Measurements from ENCODE around the gene CALML5. TPM values are rescaled to one million over a fixed set of nuclear protein-coding genes. Genes with fewer than 3 reads are reported as not detected.

Gene CALML5
- total RNA-seq, 1 donor from 2014 or later: not detected

- DNase-seq (ENCODE audit: extremely low read depth, low read depth, low spot score): no peak
These were observed 4.1 kb upstream of the CALML5 start for GRCh38 chr10:5503477-5503835.

GRCh38 chr10:5502571-5503476, 3.5 kb upstream of the CALML5 start:
- DNase-seq (ENCODE audit: extremely low read depth, low read depth, low spot score): no peak

GRCh38 chr10:5502061-5502521, 2.7 kb upstream of the CALML5 start:
- no peak for DNase-seq (ENCODE audit: extremely low read depth, low read depth, low spot score)

GRCh38 chr10:5500910-5501309, 1.5 kb upstream of the CALML5 start:
- DNase-seq (ENCODE audit: extremely low read depth, low read depth, low spot score): no peak

- no peak for DNase-seq (ENCODE audit: extremely low read depth, low read depth, low spot score)
These were observed 846 bp upstream of the CALML5 start for GRCh38 chr10:5500162-5500670.

- DNase-seq (ENCODE audit: extremely low read depth, low read depth, low spot score): no peak
These were observed 428 bp downstream of the CALML5 start for GRCh38 chr10:5498791-5499492.

GRCh38 chr10:5497948-5498730, 1.2 kb downstream of the CALML5 start:
- DNase-seq (ENCODE audit: extremely low read depth, low read depth, low spot score): no peak

- no peak for DNase-seq (ENCODE audit: extremely low read depth, low read depth, low spot score)
These were observed 2.1 kb downstream of the CALML5 start for GRCh38 chr10:5497289-5497688.

GRCh38 chr10:5496261-5497250, 2.8 kb downstream of the CALML5 start:
- DNase-seq (ENCODE audit: extremely low read depth, low read depth, low spot score): no peak

- DNase-seq (ENCODE audit: extremely low read depth, low read depth, low spot score): no peak
These were observed 4.8 kb downstream of the CALML5 start for GRCh38 chr10:5494611-5495010.

GRCh38 chr10:5493691-5494090, 5.7 kb downstream of the CALML5 start:
- DNase-seq (ENCODE audit: extremely low read depth, low read depth, low spot score): no peak

- no peak for DNase-seq (ENCODE audit: extremely low read depth, low read depth, low spot score)
These were observed 6.3 kb downstream of the CALML5 start for GRCh38 chr10:5492929-5493576.

GRCh38 chr10:5492322-5492855, 7.0 kb downstream of the CALML5 start:
- no peak for DNase-seq (ENCODE audit: extremely low read depth, low read depth, low spot score)

GRCh38 chr10:5491477-5491876, 7.9 kb downstream of the CALML5 start:
- DNase-seq (ENCODE audit: extremely low read depth, low read depth, low spot score): no peak

GRCh38 chr10:5490698-5491464, 8.5 kb downstream of the CALML5 start:
- DNase-seq (ENCODE audit: extremely low read depth, low read depth, low spot score): no peak

- DNase-seq (ENCODE audit: extremely low read depth, low read depth, low spot score): no peak
These were observed 9.3 kb downstream of the CALML5 start for GRCh38 chr10:5490032-5490431.

GRCh38 chr10:5488272-5489161, 10.9 kb downstream of the CALML5 start:
- DNase-seq (ENCODE audit: extremely low read depth, low read depth, low spot score): no peak

Measured in glomerular endothelial cell (primary cell).